ENCODE results near the gene LIPM. TPM values are rescaled to one million over a fixed set of nuclear protein-coding genes. Genes with fewer than 3 reads are reported as not detected.

Gene LIPM
- total and polyA plus RNA-seq, 2 of the 13 experiments (the other 11 are each of a cell fraction or from before 2014, with no cell fraction given) = not detected

DNA sequence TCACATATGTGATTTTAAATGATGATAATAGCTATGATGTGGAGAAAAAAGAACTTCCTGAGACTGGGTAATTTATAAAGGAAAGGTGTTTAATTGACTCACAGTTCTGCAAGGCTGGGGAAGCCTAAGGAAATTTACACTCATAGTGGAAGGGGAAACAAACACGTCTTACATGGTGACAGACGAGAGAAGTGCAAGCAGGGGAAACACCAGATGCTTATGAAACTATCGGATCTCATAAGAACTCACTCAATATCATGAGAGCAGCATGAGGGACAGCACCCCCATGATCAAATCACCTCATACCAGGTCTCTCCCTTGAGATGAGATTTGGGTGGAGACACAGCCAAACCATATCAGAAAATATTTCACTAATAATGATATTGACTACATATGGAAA is 46.8 kb upstream of the LIPM start:
- H3K27ac ChIP-seq (ENCODE audit: extremely low read length, insufficient read depth, low read length) = no peak overlapping the region
- H3K27me3 ChIP-seq (ENCODE audit: control insufficient read depth in 1 of 2, insufficient read depth in 2 of 2, low read length in 2 of 2) = no peaks in the 10 kb centered on the region
- in situ Hi-C loops (cut with HindIII; ENCODE audit: extremely low pct_ligation_motif_present, low pct_unique_long_range_greater_than_20kb) (no loop called here), intact Hi-C loops (cut with micrococcal nuclease; ENCODE audit: unreplicated experiment) (no loop called here)
- H3K4me1 ChIP-seq (ENCODE audit: insufficient read depth, low read length) = no peaks in the 10 kb centered on the region
- no peak overlapping the region for H3K9ac ChIP-seq (ENCODE audit: insufficient read depth, low read depth, low read length)
- H2AFZ ChIP-seq (ENCODE audit: low read length) = no peak overlapping the region
- FAIRE-seq = no peak
- CTCF ChIA-PET (ENCODE audit: low intra/inter-chr PET ratio, low total read pairs) = no interaction called here
- no TSS peak for BruUV-seq (replicated peaks)
- POLR2A ChIA-PET = no interaction called here
- H3K9me3 ChIP-seq (ENCODE audit: low read length) = no peaks in the 10 kb centered on the region
- H3K36me3 ChIP-seq (replicated peaks in 1 of 2; ENCODE audit: control insufficient read depth in 1 of 2, insufficient read depth in 2 of 2, low read length in 2 of 2) = no peaks in the 10 kb centered on the region
- no peaks in the 10 kb centered on the region for H4K20me1 ChIP-seq (ENCODE audit: insufficient read depth, low read length)
- ATAC-seq = no peak
- no peaks in the 10 kb centered on the region for H3K79me2 ChIP-seq (ENCODE audit: insufficient read depth, low read length)
- TF ChIP-seq CAMTA2 (CRISPR knock-in tag; IDR thresholded peaks at IDR 0.05; ENCODE audit: borderline replicate concordance) = no peak
- no peak for TF ChIP-seq DRAP1 (CRISPR knock-in tag; IDR thresholded peaks at IDR 0.05)
- no peak for TF ChIP-seq PCBP1 (IDR thresholded peaks at IDR 0.05; ENCODE audit: borderline replicate concordance, low read depth, low read length)
- TF ChIP-seq ZC3H4 (CRISPR knock-in tag; IDR thresholded peaks at IDR 0.05; ENCODE audit: borderline replicate concordance) = no peak
- no peak for TF ChIP-seq TP53 (CRISPR knock-in tag; conservative IDR thresholded peaks at IDR 0.05)
- no peak for TF ChIP-seq ZIK1 (CRISPR knock-in tag; IDR thresholded peaks at IDR 0.05; ENCODE audit: borderline replicate concordance, low read depth)
- TF ChIP-seq ARNTL (CRISPR knock-in tag; IDR thresholded peaks at IDR 0.05) = no peak
- no peak for TF ChIP-seq ZBTB43 (CRISPR knock-in tag; conservative IDR thresholded peaks at IDR 0.05)
- TF ChIP-seq ZNF446 (CRISPR knock-in tag; IDR thresholded peaks at IDR 0.05) = no peak
- TF ChIP-seq GRHL1 (CRISPR knock-in tag; conservative IDR thresholded peaks at IDR 0.05) = no peak
- no peak for TF ChIP-seq MIXL1 (CRISPR knock-in tag; IDR thresholded peaks at IDR 0.05)
- no peak for TF ChIP-seq ZNF142 (CRISPR knock-in tag; IDR thresholded peaks at IDR 0.05)
- no peak for TF ChIP-seq ZNF224 (CRISPR knock-in tag; IDR thresholded peaks at IDR 0.05)
- no peak for TF ChIP-seq ZNF382 (CRISPR knock-in tag; IDR thresholded peaks at IDR 0.05; ENCODE audit: borderline replicate concordance)
- TF ChIP-seq STAT5B (CRISPR knock-in tag; IDR thresholded peaks at IDR 0.05) = no peak
- TF ChIP-seq ZNF260 (CRISPR knock-in tag; IDR thresholded peaks at IDR 0.05; ENCODE audit: borderline replicate concordance, low read depth) = no peak
- TF ChIP-seq MAFF (IDR thresholded peaks at IDR 0.05; ENCODE audit: low read depth, low read length) = no peak
- TF ChIP-seq MIER3 (CRISPR knock-in tag; IDR thresholded peaks at IDR 0.05; ENCODE audit: borderline replicate concordance) = no peak
- no peak overlapping the region for H3K4me2 ChIP-seq (ENCODE audit: low read depth, low read length)
- DNase-seq (ENCODE audit: low spot score) = no peak
- WGBS (ENCODE audit: low lambda C conversion rate) = 0% methylated on average over 3 of the region's 3 CpGs
- H3K4me3 ChIP-seq (replicated peaks in 1 of 3; ENCODE audit: insufficient read depth in 1 of 3, low read depth in 2 of 3, low read length in 3 of 3) = no peak overlapping the region
